Measurements from ENCODE around the gene ADGRB3. TPM values are rescaled to one million over a fixed set of nuclear protein-coding genes. Genes with fewer than 3 reads are reported as not detected.
"Not testable (repeated sequence)": the region's sequence is repeated elsewhere in the genome, so short reads cannot be mapped to it uniquely, and the experiment has no call there.

The ADGRB3 gene
- total RNA-seq, 1 donor from 2014 or later, result 2.7 TPM

DNA sequence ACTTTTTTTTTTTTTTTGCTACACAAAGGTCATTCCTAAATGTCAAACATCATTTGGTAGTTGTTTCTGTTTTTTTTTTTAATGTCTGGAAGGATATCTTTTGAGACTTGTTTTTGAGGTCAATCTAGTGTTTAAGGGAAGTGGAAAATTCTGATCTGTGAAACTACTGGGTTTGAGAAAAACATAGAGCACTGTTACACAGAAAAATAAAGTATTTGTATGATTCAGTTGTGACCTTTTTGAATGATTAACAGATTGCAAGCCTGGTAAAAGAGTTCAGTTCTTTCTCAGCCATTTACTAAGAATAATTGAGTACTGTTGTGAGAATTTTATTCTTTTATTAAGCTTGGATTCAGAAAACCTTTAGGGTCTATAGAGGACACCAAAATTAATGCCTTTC lies 276.7 kb downstream of the ADGRB3 start:
- H3K36me3 ChIP-seq, result no peaks in the 10 kb centered on the region
- H3K9me3 ChIP-seq, result no peaks in the 10 kb centered on the region
- no peak overlapping the region for H3K4me3 ChIP-seq
- no peaks in the 10 kb centered on the region for H3K4me1 ChIP-seq
- no peaks in the 10 kb centered on the region for H3K27me3 ChIP-seq
- no peak for DNase-seq (ENCODE audit: extremely low spot score in 2 of 2)
- TF ChIP-seq POLR2AphosphoS5 (IDR thresholded peaks at IDR 0.05; ENCODE audit: insufficient read depth in 1 of 2, low read depth in 1 of 2) (no peak), CTCF (IDR thresholded peaks at IDR 0.05) (no peak), POLR2A (IDR thresholded peaks at IDR 0.05) (no peak)
- no peak overlapping the region for H3K27ac ChIP-seq
- intact Hi-C loops (cut with DNase I), result no loop called here

DNA sequence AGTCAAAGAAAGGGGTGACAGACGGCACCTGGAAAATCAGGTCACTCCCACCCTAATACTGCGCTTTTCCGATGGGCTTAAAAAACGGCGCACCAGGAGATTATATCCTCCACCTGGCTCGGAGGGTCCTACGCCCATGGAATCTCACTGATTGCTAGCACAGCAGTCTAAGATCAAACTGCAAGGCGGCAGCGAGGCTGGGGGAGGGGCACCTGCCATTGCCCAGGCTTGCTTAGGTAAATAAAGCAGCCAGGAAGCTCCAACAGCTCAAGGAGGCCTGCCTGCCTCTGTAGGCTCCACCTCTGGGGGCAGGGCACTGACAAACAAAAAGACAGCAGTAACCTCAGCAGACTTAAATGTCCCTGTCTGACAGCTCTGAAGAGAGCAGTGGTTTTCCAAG lies 277.7 kb downstream of the ADGRB3 start:
- H3K9me3 ChIP-seq; H3K36me3 ChIP-seq; H3K27ac ChIP-seq; H3K4me1 ChIP-seq; intact Hi-C loops (cut with DNase I); DNase-seq (ENCODE audit: extremely low spot score in 2 of 2); H3K27me3 ChIP-seq; H3K4me3 ChIP-seq: not testable (repeated sequence)

GRCh38 chr6:68915586-68915985 lies 280.5 kb downstream of the ADGRB3 start:
- intact Hi-C loops (cut with DNase I), result no loop called here
- Histone ChIP-seq H3K27me3 (no peaks in the 10 kb centered on the region), H3K36me3 (no peaks in the 10 kb centered on the region), H3K9me3 (no peaks in the 10 kb centered on the region), H3K4me1 (no peaks in the 10 kb centered on the region), H3K27ac (no peak overlapping the region), H3K4me3 (no peak overlapping the region)
- DNase-seq (ENCODE audit: extremely low spot score in 2 of 2), result no peak
- TF ChIP-seq CTCF (IDR thresholded peaks at IDR 0.05) (no peak), POLR2AphosphoS5 (IDR thresholded peaks at IDR 0.05; ENCODE audit: insufficient read depth in 1 of 2, low read depth in 1 of 2) (no peak), POLR2A (IDR thresholded peaks at IDR 0.05) (no peak)

- TF ChIP-seq CTCF (IDR thresholded peaks at IDR 0.05) (no peak), POLR2A (IDR thresholded peaks at IDR 0.05) (no peak), POLR2AphosphoS5 (IDR thresholded peaks at IDR 0.05; ENCODE audit: insufficient read depth in 1 of 2, low read depth in 1 of 2) (no peak)
Observed at GRCh38 chr6:68919537-68919936, 284.5 kb downstream of the ADGRB3 start.

GRCh38 chr6:68941345-68941744 lies 306.3 kb downstream of the ADGRB3 start:
- Histone ChIP-seq H3K9me3 (no peaks in the 10 kb centered on the region), H3K36me3 (no peaks in the 10 kb centered on the region), H3K27me3 (no peaks in the 10 kb centered on the region), H3K4me1 (no peaks in the 10 kb centered on the region), H3K27ac (no peak overlapping the region), H3K4me3 (no peak overlapping the region)
- TF ChIP-seq POLR2AphosphoS5 (IDR thresholded peaks at IDR 0.05; ENCODE audit: insufficient read depth in 1 of 2, low read depth in 1 of 2), result no peak
- no peak for TF ChIP-seq CTCF (IDR thresholded peaks at IDR 0.05)
- no peak for TF ChIP-seq POLR2A (IDR thresholded peaks at IDR 0.05)
- DNase-seq (ENCODE audit: extremely low spot score in 2 of 2), result no peak
- intact Hi-C loops (cut with DNase I), result no loop called here

More at GRCh38 chr6:68919537-68919936, 284.5 kb downstream of the ADGRB3 start:
- no peak overlapping the region for H3K4me3 ChIP-seq
- DNase-seq (ENCODE audit: extremely low spot score in 2 of 2), result no peak
- no peaks in the 10 kb centered on the region for H3K27me3 ChIP-seq
- H3K27ac ChIP-seq, result no peak overlapping the region
- H3K4me1 ChIP-seq, result no peaks in the 10 kb centered on the region
- no peaks in the 10 kb centered on the region for H3K36me3 ChIP-seq
- H3K9me3 ChIP-seq, result no peaks in the 10 kb centered on the region
- intact Hi-C loops (cut with DNase I), result no loop called here

- Histone ChIP-seq H3K27me3 (no peaks in the 10 kb centered on the region), H3K4me3 (no peak overlapping the region), H3K27ac (no peak overlapping the region), H3K9me3 (no peaks in the 10 kb centered on the region), H3K4me1 (no peaks in the 10 kb centered on the region), H3K36me3 (no peaks in the 10 kb centered on the region)
- intact Hi-C loops (cut with DNase I), result no loop called here
- no peak for DNase-seq (ENCODE audit: extremely low spot score in 2 of 2)
- TF ChIP-seq CTCF (IDR thresholded peaks at IDR 0.05), result no peak
- TF ChIP-seq POLR2AphosphoS5 (IDR thresholded peaks at IDR 0.05; ENCODE audit: insufficient read depth in 1 of 2, low read depth in 1 of 2), result no peak
Observed at GRCh38 chr6:68947721-68948120, 312.6 kb downstream of the ADGRB3 start.
